Fibroblast of skin of abdomen (primary cell): ENCODE measurements around the gene MRPL40.
"Not testable (repeated sequence)": the region's sequence is repeated elsewhere in the genome, so short reads cannot be mapped to it uniquely, and the experiment has no call there.

Experiments
- DNase-seq: peaks from one replicate; pipeline ENCODE4 v3.0.0-alpha.2; 2013

Gene MRPL40

GRCh38 chr22:19407649-19408606 lies 24.4 kb upstream of the MRPL40 start:
- peak; percentile 56 for DNase-seq

DNA sequence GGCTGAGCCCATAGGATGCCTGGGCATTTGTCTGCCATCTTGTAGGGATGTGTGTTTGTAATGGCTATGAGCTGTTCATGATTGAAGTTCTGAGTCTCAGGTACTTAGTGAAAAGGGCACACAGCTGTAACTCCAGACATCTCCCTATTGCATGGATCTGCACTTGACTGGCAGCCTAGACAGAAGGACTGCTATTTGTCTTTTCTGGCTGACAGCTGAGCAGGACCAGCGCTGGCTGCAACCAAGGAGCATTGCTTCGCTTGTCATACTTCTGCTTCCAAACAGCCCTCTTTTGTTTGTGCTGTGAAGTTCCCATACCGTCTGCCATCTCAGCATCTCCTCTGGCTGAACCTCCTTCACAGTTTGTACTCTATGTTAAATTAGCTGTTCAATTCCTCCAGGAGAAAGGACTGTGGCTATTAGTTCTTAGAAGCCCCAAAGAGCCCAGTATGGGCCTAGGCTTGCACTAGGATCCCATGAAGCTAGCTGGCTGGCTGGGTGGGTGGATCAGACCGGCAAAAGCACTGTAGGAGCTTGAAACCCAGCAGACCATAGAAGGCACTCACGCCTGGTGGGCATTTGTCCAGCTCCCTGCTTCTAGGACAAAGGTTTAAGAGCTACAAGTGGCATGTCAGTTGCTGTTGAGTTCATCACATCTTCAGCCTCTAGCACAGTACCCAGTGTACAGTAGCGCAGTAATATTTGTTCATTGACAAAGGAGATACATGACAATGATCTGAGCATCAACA lies 21.2 kb upstream of the MRPL40 start:
- no peak for DNase-seq

- no peak for DNase-seq
Observed at GRCh38 chr22:19411690-19412045, 20.7 kb upstream of the MRPL40 start.

DNA sequence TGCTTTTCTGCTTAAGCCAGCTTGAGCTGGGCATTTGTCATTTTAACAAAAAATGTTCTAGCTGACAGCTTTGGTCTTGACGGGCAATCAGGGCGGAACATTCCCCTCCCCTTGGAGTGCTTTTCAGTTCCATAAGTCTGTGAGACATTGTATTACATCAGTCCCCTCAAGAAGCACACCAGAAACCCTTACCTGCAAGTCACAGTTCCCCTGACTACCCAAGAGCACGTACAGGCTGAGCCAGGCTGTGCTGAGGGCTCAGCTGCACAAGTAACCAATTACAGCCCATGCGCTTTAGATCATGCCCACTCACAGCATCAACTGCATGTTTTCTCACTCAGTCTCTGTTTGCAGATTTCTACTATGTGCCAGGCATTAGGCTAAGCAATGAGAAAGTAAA lies 19.9 kb upstream of the MRPL40 start:
- DNase-seq: no peak

GRCh38 chr22:19412923-19413322 lies 19.4 kb upstream of the MRPL40 start:
- no peak for DNase-seq

DNA sequence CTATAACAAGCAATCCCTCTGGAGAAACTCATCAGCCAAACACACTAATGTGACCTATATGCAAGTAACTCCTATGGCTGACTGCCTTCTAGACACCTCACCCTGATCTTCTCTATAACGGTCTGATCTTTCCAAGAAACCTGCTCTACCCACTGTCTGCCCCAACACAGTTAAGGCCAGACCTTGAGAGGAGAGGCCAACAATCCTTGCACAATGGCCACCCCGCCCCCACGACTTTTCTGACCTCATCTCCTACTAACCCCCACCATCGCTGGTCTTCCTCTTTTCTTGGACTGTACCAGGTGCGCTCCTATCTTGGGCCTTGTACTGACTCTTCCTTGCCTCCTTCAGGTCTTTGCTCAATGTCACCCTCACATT lies 13.3 kb upstream of the MRPL40 start:
- DNase-seq: no peak

DNA sequence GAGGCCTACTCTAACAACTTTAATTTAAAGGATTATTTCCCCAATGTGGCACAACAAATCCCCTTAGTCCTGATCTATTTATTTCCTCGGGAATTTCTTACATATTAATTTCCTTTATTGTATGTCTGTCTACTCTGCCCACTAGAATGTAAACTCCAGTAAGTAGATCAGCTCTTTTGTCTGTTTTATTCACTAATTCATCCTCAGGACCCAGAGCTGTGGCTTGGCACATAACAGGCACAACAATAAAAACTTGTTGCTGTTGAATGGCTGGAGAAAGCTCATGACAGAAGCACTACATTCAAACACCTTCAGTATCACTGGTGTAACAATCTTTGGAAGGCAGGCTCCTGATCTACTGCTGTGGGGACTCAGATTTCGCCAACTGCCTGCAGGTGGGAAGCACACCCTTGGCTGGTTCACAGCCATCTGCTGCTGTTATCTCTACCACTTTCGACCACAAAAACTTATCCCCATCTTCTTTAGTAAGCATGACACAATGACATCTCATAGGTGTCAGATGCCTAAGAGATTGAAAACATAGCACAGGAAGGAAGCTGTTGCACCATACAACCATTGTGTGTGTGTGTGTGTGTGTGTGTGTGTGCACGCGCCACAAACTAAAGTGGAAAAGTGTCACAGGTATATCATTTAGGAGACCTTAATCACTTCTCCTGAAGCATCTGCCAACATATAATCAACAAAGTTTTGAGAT lies 12.7 kb upstream of the MRPL40 start:
- DNase-seq: no peak

GRCh38 chr22:19420321-19420720 lies 12.0 kb upstream of the MRPL40 start:
- no peak for DNase-seq

DNA sequence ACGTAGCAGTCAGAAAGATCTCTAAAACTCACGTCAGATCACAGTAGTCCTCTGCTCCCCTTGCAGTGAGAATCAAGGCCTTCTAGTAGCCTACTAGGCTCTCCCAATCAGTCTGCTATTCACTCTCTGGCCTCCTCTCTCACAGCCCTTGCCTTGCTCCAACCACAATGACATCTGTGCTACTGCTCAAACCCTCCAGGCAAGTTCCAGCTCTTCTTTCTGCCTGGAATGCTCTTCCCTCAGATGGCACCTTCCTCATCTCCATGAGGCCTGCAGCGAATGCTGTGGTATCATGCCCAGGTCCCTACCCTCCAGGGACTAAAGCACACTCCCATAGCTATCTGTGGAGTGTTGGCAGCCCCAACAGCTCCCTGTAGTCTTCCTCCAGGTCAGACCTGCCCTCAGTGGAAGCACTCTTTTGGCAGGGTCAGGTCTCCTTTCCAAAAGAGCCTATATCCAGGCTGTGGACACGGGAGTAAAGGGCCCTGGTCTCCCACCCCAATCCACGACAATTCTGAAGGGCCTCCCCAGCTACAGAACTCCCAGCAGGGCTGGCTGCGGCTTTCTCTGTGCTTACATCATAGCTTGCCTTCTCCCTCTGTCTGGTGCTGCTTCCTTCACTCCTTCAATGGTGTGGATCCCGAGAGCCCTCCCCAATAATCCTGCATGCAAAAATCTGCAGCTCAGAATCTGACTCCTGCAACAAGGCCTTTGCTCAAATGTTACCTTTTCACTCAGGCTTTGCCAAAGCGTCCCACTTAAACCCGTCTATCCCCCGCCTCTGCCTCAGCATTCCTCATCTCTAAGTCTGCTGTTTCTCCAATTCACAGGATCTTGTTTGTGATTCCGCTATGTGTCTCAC lies 9.7 kb upstream of the MRPL40 start:
- DNase-seq: no peak

DNA sequence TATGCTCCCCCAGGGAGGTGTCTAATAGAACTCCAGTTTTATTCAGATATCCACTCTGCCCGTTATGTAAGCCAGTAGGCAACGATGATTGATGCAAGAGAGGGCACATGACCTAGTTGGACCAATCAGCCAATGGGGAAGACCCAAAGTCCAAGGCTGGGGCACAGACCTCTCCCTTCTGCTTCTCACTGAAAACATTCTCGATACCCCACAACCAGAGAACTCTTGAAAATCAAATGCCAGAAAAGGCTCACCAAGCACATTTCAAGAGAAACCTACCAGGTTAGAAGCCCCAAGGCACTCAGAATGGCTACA lies 8.2 kb upstream of the MRPL40 start:
- no peak for DNase-seq

- peak; percentile 64 for DNase-seq
Observed at GRCh38 chr22:19429950-19430889, 2.1 kb upstream of the MRPL40 start.

- peak; percentile 9 for DNase-seq
Observed at GRCh38 chr22:19430890-19431541, 1.3 kb upstream of the MRPL40 start.

GRCh38 chr22:19431649-19432132 lies 654 bp upstream of the MRPL40 start, which contains the start of gene HIRA:
HIRA (minus strand) TSS chr22:19431733; CDS start chr22:19431476, 257 bp downstream.
- peak; percentile 75 for DNase-seq

- no peak for DNase-seq
Observed at GRCh38 chr22:19434401-19434800, 2.1 kb downstream of the MRPL40 start.

- no peak for DNase-seq
Observed at GRCh38 chr22:19434829-19435580, 2.7 kb downstream of the MRPL40 start.

DNA sequence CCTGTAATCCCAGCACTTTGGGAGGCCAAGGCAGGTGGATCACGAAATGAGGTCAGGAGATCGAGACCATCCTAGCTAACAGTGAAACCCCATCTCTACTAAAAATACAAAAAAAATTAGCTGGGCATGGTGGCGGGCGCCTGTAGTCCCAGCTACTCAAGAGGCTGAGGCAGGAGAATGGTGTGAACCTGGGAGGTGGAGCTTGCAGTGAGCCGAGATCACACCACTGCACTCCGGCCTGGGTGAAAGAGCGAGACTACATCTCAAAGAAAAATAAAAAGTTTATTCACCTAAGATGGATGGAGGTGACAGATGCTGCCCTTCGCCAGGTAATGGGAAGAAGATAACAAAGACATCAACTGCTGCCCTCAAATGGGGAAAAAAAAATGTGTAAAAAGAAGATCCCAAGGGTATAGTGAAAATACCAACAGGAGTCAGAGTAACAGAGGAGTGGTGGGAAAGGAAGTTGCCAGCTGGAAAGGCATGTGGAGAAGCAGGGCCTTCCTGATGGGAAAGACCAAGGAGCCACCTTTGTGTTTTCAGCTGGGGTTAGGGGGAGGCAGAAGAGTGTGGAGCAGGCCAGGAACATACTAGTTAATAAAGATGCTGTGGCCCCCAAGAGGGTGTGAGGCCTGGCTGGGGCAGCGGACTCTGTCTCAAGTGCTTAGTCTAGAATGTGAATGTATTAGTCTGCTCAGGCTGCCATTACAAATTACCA lies 4.3 kb downstream of the MRPL40 start:
- DNase-seq: not testable (repeated sequence)

- DNase-seq: no peak
Observed at GRCh38 chr22:19438298-19438697, 6.0 kb downstream of the MRPL40 start.

DNA sequence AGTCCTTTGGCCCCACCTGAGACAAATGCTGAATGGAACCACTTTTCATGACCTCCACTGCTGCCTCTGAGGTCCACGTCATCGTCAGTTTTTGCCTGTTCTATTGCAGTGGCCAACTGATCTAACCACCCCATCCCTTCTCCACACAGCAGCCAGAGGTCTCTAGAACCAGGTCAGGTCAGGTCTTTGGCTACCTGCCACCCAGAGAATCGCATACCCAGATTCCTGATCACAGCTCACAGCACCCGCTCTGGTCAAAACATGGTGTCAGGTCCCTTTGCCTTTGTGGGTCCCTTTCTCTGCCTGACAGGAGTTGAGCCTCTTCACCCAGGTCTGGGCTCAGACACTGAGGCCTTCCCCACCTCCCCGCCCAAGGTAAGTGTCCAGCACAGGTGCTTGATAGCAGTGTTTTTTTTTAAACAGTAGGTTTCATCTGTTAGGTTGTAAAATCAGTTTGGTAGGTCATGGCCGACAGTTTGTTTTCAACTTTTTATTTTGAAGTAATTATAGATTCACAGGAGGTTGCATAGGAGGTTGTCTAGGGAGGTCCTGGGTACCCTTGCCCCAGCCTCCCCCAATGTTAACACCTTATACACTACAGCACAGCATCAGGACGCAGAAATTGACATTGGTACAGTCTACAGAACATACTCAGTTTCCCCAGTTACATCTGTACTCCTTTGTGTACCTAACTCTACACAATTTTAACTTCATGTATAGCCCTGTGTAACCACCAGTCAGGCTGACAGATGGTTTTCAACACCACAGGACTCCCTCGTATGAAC lies 8.3 kb downstream of the MRPL40 start:
- DNase-seq: no peak
